Fibroblast of skin of scalp (primary cell): Measurements from ENCODE around the gene SKIL.

Experiments used
- DNase-seq: peaks from one replicate; pipeline ENCODE4 v3.0.0-alpha.2; 2013

Gene SKIL

DNA sequence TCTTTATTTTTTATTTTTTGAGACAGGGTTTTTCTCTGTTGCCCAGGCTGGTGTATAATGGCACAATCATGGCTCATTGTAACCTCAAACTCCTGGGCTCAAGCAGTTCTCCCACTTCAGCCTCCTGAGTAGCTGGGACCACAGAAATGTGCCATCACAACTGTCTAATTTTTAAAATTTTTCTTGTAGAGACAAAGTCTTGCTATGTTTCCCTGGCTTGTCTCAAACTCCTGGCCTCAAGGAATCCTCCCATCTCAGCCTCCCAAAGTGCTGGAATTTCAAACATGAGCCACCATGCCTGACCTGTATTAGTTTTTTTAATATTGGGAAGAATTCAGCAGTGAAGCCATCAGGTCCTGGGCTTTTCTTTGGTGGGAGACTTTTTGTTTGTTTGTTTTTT, 47.6 kb downstream of the SKIL start:
- DNase-seq = no peak

DNA sequence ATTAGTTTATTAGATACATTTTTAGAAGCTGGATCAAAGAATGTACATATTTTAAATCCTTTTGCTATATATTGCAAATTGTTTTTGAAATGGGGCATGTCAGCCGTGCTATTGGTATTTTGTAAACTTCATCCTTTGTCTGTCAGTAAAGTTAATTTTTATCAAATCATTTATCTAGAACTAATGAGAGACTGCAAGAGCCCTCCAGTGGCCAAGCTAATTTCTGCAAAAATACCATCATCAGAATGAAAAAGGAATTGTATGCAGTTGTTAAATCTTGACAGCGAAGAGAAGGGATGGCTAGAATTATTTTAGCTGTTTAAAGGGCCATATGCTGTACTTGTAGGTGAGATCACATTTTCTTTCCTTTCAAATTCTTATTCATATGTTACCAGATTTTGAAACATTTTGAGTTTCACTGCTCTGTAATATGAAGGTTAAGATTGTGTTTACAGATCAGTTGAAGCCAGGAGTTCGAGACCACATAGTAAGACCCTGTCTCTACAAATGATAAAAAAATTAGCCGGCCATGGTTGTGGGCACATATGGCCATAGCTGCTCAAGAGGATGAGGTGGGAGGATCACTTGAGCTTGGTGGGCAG, 53.0 kb downstream of the SKIL start:
- peak; percentile 36 for DNase-seq

DNA sequence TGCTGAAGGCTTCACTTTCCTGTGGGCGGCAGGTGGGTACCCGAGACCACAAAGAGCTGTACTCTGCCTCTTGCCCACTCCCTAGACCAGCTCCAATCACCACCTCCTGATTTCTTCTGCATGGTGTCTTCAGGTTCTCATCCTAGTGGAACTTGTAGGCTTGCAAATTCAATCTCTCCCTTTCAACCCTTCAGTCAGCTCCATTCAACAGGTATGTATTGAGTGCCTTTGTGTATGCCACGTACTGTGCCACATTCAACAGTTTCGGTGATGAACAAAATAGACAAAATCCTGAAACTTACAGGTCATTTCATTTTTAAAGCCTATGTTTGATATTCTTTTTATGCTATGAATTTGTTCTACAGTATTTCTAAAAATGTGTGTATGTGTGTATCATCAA, 55.8 kb downstream of the SKIL start:
- DNase-seq = no peak

DNA sequence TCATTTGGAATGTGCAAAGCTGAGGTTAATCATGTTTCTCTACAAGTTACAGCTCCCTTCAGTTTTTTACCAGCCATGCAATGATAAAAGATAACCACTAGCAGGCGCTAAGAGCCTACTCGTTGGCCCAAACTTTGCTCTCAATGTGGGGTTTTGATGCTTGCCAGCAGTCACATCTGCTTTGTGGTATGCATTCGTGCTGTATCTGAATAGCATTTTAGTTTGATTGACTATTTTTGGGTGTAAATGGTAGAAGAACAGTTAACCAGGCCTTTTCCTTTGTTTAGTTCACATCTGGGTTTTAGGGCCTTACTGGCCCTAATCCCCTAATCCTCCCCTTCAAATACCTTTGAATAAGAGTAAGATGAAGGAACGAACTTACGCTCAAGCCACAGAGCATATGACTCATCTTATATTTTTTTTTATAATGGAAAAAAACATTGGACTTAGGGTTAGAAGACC, 56.7 kb downstream of the SKIL start:
- peak; percentile 90 for DNase-seq

DNA sequence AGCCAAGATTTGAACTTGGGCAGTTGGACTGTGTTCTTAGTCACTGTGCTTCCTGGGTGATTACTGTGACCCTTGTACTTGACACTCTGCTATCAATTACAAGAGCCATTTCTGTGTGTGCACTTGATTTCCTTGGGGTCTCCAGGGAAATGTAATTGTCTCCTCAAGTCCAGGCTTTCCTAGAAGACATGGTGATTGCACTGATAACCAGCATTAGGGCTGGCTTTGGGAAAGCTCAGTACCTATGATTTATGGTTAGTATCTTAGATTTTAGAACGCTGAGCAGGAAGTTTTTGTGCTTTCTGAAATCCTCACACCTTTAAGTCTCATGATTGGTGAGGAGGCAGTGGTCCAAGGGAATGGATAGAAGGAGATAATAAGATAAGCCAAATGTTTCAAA, 59.6 kb downstream of the SKIL start:
- no peak for DNase-seq

DNA sequence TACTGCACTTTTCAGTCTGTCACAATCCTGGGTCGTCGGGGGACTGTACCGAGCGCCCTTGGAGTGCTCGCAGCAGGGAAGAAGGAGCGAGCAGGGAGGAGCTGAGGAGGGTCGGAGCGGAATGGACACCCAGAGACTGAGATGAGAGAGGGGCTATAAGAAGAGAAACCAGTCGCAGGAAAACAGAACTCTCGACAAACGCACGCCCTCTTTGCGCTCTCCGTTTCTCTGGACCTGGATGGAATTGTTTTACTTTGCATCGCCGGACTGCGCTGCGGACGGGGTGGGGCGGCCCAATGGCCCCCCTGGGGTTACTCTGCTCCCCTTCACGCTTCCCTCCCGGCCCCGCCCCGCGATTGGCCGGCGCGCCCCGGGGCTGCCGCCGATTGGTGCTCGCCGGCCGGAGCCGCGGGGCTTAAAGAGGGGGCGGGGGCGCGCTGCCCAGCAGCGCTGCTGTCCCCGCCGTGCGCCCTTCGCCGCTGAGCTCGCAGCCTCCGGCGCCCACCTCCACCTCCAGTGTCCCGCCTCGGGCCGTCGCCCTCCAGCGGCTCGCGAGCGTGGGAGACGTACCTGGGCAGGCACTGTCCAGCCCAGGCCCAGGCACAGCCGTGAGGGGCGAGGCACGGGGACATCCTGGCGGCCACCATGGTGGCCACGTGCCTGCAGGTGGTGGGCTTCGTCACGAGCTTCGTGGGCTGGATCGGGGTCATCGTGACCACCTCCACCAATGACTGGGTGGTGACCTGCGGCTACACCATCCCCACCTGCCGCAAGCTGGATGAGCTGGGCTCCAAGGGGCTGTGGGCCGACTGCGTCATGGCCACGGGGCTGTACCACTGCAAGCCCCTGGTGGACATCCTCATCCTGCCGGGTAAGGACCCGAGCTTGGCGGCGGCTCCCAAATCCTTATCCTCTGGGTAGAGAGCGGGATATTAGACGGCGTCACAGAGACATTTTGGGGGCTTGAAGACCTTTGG, 61.2 kb downstream of the SKIL start, which contains the start of gene CLDN11:
Gene CLDN11 (plus strand): TSS at position 447 of the 977 bp plus-strand sequence. CDS start 199 bp downstream, at position 646.
- peak; percentile 53 for DNase-seq

DNA sequence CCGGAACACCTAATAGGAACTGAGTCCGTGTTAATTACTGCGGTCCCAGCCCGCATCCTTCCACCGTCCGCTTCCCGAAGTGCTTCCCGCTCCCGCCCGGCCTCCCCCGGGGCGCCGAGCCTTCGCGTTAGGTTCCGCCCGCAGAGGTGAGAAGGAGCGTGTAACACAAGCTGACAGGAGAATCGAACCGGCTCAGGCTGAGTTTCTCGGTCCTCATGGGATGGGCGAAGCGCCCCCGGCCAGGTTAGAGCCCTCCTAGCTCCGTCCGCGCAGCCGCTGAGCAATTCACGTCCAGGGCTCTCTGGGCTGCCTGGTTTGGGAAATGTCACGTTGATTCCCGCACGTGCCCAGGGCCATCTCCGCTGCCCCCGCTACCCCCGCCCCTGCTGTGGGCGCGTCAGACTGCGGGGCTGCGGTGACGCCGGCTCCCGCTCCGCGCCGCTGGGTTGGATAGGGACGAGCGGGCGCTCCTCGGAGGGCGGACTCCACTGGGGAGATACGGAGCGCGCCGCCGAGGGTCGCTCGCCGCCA, 62.1 kb downstream of the SKIL start:
- DNase-seq = peak; percentile 45

DNA sequence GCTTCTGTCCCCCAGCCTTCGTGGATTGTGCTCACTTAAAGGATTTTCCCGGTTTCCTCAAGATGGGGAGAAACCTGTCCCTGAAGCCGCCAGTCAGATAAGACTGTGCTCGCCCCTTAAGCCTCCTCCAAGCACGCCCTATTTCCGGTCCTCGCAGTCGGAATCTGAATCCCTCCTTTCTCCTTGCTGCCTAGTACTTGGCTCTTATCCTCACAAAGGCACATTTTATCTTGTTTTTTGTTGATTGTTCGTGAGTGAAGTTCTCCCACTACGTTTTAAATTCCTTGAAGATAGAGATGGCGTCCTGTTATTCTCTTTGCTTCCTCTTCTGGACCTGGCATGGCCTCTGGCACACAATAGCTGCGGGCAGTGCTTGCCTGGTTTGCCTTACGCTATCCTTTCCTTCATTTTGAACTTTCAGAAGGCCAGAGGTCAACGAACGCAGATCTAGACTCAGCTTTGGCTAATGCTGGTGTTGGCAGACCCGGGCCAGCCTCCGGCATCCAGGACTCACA, 62.8 kb downstream of the SKIL start:
- DNase-seq = peak; percentile 22

DNA sequence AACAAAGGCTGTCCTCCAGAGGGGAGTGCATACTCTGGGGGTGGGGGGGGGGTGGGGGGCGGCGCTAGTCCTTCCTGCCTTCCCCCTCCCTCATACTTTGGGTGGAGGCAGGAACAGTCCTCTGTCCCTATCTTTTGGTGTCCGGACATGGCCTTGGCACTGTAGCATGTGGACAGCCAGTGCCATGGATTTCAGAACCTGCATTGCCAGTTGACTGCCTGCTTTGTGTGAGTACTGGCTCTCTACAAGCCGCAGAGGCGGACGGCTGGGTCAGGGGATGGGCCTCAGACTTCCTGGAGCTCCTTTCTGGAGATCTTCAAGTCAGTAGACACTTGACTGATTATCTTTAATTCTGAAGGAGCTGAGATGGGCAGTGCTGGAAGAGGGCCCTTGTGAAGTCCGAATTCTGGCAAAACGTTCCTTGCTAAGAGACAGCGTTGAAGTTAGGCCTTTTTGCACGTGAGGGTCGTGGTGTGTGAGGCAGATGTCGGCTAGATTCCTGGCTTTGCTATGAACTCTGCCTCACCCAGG, 63.7 kb downstream of the SKIL start:
- DNase-seq = peak; percentile 35

DNA sequence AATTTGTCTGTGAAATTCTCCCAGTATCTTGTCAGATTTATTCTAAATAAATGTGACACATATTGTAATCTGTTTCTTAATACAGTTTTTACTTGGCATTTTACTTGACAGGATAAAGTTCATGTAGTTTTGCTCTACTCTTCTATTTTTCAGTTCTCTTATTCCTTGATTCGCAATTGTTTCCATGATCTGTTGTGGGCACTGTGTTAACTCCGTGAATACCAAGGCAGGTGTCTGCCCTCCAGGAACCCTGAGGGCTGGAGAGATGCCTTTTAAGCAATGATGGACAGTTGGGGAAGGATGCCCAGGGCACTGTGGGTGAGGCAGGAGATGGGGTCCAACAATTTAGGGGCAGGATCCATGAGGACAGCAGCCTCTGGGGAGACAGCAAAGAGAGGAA, 64.2 kb downstream of the SKIL start:
- DNase-seq = no peak

DNA sequence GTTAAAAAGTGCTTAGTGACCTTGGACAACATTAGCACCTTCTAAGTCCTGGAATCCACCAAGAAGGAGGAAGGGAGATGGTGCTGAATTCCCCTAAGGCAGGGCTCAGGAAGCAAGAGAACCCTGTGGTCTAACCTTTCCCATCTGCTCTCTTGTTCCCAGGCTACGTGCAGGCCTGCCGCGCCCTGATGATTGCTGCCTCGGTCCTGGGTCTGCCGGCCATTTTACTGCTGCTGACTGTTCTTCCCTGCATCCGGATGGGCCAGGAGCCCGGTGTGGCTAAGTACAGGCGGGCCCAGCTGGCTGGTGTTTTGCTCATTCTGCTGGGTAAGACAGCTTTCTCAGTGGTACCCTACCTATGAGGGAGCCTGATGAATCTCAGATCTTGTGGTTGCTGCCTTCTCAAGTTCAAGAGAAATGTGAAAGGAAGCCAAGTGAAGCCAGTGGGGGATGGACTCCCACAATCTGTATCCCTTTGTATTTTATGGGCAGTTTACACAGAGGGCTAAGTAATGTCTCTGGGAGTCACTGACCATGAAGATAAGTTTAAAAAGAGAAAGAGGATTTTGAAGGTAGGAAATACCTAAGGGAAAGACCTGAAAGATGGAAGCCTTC, 65.6 kb downstream of the SKIL start:
- DNase-seq = no peak

DNA sequence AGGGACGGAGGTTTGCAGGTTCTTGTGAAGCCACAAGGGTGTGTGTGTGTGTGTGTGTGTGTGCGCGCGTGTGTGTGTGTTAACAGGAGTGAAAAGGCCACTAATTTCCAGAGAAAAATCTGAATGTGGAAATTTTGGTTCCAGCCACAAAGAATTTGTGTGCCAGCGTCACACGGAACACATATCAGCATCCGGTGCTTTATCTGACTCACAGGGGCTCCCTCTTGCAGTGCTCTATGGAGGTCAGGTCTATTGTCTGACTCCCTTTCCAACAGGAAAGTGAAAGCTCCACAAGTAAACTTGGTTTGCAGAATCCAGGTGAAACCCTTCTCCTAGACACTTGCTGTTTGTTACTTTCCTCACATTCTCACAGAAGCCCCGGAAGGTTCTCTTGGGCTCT, 67.4 kb downstream of the SKIL start:
- DNase-seq = no peak

DNA sequence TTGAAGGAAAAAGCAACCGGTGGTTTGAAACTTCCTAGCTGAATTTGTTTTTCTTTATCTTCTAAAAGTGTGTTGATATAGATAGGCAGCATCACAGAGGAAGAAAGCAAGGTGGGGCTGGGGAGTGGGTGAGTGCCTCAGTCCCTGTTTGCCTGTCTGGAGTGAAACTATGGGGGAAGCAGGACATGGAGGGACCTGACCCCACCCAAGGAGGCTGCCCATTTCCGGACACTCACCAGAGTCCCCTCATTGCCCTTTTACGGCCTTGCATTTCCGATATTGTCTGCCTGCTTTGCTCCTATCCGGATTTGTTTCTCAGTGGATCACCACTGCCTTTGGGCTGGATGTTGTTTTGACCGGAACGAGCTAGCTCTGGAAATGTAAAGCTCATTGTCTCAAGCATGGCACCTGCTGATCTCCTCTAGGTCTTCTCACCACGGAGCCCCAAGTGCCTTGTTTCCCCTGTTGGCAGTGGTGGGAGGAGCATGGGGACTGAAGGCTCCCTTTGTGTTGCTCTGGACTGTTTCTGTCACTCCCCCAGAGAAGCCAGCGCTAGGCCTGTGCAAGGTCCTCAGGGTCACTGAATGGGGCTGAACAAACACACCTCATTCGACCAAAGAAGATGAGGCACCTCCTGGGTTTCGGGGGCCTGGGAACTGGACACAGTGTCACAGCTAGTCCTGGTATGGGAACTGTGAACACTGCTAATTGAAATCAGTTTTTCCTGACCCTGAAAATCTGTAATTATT, 68.2 kb downstream of the SKIL start:
- no peak for DNase-seq

DNA sequence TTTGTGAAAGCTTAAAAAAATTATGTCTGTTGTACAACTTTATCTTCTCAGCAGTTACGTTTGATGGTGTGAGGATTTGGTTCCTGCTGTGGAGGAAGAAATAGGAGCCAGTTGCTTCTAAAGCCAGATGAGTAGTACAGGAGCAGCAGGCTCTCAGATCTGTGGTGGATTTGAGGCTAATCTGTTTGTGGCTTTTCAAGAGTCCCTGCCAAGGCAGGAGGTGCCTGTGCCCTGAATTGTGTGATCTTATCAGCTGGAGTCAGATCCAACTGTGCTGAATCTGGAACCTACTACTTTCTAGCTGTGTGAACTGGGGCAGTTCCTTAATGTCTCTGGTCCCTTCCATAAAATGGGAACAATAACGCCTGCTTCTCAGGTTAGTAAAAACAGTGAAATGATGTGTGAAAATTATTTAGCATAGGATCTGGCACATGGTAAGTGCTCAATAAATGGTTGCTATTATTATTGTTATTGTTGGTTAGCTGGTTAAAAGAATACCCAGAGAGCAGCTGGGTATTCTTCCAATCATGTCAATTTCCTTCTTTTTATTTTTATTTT, 68.8 kb downstream of the SKIL start:
- DNase-seq = no peak

DNA sequence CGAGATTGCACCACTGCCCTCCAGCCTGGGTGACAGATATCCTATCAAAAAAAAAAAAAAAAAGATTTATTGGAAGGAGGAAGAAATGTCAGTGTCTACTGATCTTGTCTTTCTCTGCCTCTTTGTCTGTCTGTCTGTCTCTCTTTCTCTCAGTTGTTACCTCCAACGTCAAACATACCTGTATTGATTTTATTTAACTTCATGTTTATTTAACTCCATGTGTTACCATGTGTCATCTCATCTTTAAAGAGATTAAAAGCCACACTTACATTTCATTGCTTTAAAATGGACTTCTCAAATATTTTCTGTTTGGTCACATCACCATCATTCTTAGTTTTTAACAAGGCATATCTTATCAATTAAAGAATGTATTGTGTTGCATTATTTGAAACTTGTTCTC, 70.6 kb downstream of the SKIL start:
- DNase-seq = no peak

DNA sequence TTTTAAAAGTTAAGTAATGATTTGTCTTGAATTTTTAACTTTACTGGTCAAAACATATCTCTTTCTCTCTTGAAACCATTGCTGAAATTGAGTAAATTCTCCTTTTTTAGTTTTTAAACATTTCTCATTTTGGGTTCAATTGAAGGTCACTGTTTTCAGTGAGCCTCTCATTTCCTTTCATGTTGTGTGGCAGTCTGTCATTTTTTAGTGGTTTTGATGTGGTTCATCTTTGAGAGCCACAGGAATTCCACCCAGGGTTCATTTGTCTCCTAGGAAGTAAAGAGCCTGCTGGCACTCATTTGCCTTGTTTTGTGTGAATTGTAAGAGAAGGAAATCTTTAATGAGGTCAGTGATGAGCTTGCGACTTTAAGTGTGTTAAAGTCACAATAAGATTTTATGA, 71.5 kb downstream of the SKIL start:
- peak; percentile 81 for DNase-seq

DNA sequence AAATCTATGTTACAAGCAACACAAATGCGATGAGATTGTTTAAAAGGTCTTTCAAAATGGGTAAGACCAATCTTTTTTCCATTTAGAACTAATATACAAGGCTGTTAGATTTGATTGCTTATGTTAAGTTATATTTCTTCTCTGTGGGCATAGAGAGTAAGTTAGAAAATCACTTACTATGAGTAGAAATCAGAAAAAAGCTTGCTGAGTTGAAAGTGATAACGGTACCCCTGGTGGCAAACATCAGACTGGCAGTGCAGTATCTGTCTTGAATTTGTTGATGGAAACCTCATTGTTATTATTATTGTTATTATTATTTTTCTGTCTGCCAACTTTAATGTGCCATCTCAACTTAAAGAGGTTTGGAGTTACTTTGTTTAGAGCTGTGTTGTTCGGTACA, 73.5 kb downstream of the SKIL start:
- DNase-seq = no peak

DNA sequence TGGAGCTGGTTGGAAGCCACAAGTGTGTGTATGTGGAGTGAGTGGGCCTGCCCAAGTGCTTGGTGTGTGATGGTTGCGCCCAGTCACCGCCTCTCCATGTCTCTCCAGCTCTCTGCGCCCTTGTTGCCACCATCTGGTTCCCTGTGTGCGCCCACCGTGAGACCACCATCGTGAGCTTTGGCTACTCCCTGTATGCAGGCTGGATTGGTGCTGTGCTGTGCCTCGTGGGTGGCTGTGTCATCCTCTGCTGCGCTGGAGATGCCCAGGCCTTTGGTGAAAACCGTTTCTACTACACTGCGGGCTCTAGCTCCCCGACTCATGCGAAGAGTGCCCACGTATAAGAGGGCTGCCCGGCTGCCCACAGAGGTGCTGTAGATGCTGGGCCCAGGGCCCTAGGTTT, 74.9 kb downstream of the SKIL start:
- no peak for DNase-seq

DNA sequence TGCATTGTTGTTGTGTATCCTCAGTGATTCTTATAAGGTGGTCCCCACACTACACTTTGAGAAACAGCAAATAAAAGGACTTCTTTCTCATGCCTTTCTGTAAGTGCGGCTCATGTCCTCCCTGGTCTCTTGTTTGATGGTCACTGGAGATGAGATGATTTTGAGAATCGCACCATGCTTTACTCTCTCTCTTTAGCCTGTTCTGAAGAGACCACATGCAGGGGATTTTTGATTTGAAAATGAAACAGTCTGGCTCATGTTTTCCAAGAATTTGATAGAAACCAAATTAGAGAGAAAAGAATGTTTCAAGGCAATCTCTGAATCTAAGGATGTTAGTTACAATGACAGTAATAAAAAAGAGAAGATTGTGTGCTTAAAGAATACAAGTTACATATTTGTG, 79.2 kb downstream of the SKIL start:
- no peak for DNase-seq

DNA sequence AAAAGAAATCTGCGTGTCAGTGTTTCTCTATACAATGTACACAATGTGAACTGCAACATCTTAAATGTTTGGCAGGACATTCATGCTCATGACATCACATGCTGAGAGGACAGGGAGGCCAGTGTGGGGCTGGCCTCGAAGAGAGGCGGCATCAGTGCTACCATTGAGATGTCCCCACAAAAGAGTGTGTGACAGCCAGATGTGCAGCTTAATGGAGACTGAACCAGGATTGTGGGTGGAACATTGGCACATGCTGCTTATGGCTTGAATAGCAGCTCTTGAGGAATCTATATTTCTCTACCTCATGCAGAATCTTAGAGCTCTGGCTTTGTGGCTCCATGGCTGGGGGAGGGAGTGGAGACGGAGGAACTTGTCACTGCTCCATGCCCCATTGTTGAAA, 79.7 kb downstream of the SKIL start:
- no peak for DNase-seq

DNA sequence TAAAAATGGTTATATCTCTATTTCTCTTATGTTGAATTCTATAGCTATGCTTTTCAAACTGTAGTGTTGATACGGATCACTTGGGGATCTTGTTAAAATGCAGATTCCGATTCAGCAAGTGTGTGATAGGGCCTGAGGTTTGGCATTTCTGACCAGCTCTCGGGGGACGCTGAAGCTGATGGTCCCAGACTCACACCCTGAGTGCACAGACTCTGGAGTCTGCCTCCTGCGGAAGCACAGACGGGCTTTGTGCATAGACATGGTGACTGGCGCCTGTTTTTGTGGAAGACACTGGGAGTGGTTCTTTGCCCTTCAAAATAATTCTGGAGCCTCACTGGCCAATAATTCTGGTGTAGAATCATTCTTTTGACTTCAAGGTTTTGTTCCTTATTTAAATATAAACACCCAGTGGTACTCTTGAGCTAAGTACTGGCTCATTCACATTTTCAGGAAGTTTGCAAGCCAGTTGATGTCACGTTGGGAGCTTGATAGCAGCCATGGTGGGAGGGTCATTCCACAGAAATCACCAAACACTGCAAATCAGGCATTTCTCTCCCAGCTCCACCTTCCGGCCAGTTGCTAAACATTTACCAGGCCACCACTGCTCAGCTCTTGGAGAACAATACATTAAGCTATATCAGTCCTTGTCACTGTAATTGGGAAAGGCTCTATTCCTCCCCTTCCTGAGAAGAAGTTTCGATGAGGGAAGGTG, 80.3 kb downstream of the SKIL start:
- no peak for DNase-seq
